ENCODE results near the gene ITGAD. TPM values are rescaled to one million over a fixed set of nuclear protein-coding genes. Genes with fewer than 3 reads are reported as not detected.

Gene ITGAD
- total and polyA plus RNA-seq, 2 of the 13 experiments (the other 11 are each of a cell fraction or from before 2014, with no cell fraction given): not detected

GRCh38 chr16:31470615-31471014 lies 77.5 kb downstream of the ITGAD start (continued):
- no peak for TF ChIP-seq PRDM4 (CRISPR knock-in tag; IDR thresholded peaks at IDR 0.05; ENCODE audit: borderline replicate concordance)
- no peak for TF ChIP-seq BRCA1 (CRISPR knock-in tag; IDR thresholded peaks at IDR 0.05)
- TF ChIP-seq ZBTB2 (CRISPR knock-in tag; IDR thresholded peaks at IDR 0.05; ENCODE audit: low read depth): no peak
- no peak for TF ChIP-seq THYN1 (CRISPR knock-in tag; IDR thresholded peaks at IDR 0.05; ENCODE audit: borderline replicate concordance, low read depth)
- TF ChIP-seq HNRNPK (IDR thresholded peaks at IDR 0.05; ENCODE audit: low read depth, low read length, poor library complexity, severe bottlenecking): no peak

- peak overlapping the region; percentile 30 for H2AFZ ChIP-seq (ENCODE audit: low read length)
- no TSS peak for BruUV-seq (replicated peaks)
- FAIRE-seq (no peak), ATAC-seq (no peak; the same call in 1 of the 3 replicates), DNase-seq (ENCODE audit: low spot score) (no peak)
- in situ Hi-C loops (cut with HindIII; ENCODE audit: extremely low pct_ligation_motif_present, low pct_unique_long_range_greater_than_20kb): no loop called here
- peak overlapping the region; percentile 50; the same call in 1 of the 2 replicates for H3K9ac ChIP-seq (ENCODE audit: insufficient read depth, low read depth, low read length)
- H3K36me3 ChIP-seq (replicated peaks in 1 of 2; ENCODE audit: control insufficient read depth in 1 of 2, insufficient read depth in 2 of 2, low read length in 2 of 2): peaks cover 2 to 9% of the 10 kb centered on the region in 2 experiments; a peak in 4 of 5 replicates
- ChIA-PET CTCF (ENCODE audit: low intra/inter-chr PET ratio, low total read pairs) (no interaction called here), POLR2A (interaction anchor here (0.8 to 1.3 kb wide), 4 partner anchors 12 to 37 kb away, joined by 3 to 13 read pairs (median 3); partner anchors contain the start of genes ARMC5 and RUSF1)
- peak overlapping the region; percentile 82 for H3K4me2 ChIP-seq (ENCODE audit: low read depth, low read length)
- H3K9me3 ChIP-seq (ENCODE audit: low read length): no peaks in the 10 kb centered on the region
- no peaks in the 10 kb centered on the region for H4K20me1 ChIP-seq (ENCODE audit: insufficient read depth, low read length)
- WGBS (ENCODE audit: low lambda C conversion rate): 49% methylated on average over 14 of the region's 15 CpGs
- intact Hi-C loops (cut with micrococcal nuclease; ENCODE audit: unreplicated experiment): no loop called here
- H3K27me3 ChIP-seq (ENCODE audit: control insufficient read depth in 1 of 2, insufficient read depth in 2 of 2, low read length in 2 of 2): peaks cover 0 to 7% of the 10 kb centered on the region in 2 experiments; a peak in 1 of 5 replicates
- no peak overlapping the region for H3K27ac ChIP-seq (ENCODE audit: extremely low read length, insufficient read depth, low read length)
- H3K4me3 ChIP-seq (replicated peaks in 1 of 3; ENCODE audit: insufficient read depth in 1 of 3, low read depth in 2 of 3, low read length in 3 of 3): peak overlapping the region; percentile 53 to 74 (median 61)
- TF ChIP-seq PRPF4 (IDR thresholded peaks at IDR 0.05; ENCODE audit: low read depth, low read length, poor library complexity, severe bottlenecking) (no peak), TBX2 (CRISPR knock-in tag; IDR thresholded peaks at IDR 0.05; ENCODE audit: borderline replicate concordance) (0 out of 2 replicates have a peak, but pooled peaks have one; percentile 11), HOXA5 (CRISPR knock-in tag; IDR thresholded peaks at IDR 0.05) (0 out of 2 replicates have a peak, but pooled peaks have one; percentile 13)
- no peaks in the 10 kb centered on the region for H3K79me2 ChIP-seq (ENCODE audit: insufficient read depth, low read length)
- peaks cover 42% of the 10 kb centered on the region for H3K4me1 ChIP-seq (ENCODE audit: insufficient read depth, low read length)
Observed at GRCh38 chr16:31471241-31471874, 78.2 kb downstream of the ITGAD start.

All from HepG2 (cell line).